G401 (cell line): ENCODE data around the gene SGCD. TPM values are rescaled to one million over a fixed set of nuclear protein-coding genes. Genes with fewer than 3 reads are reported as not detected.
"Not testable (repeated sequence)": the region's sequence is repeated elsewhere in the genome, so short reads cannot be mapped to it uniquely, and the experiment has no call there.

Source experiments
- DNase-seq: peaks from one replicate; pipeline ENCODE4 v3.0.0-alpha.2; 2015; ENCODE audit warnings: low spot score
- in situ Hi-C: cut with HindIII; loops from 2 replicates; pipeline ENCODE4 v1.10.0; 2016; ENCODE audit warnings: low sequenced_read_pairs, mixed read lengths
- total RNA-seq: library from RNA; depleted of rRNA; stranded (reverse); fragments of >200 nt; shearing (Covaris generic); gene quantifications from 2 replicates; pipeline ENCODE4 v1.2.3, GENCODE V29; 2014

SGCD gene
- total RNA-seq, 1 experiment from 2014 or later = not detected

DNA sequence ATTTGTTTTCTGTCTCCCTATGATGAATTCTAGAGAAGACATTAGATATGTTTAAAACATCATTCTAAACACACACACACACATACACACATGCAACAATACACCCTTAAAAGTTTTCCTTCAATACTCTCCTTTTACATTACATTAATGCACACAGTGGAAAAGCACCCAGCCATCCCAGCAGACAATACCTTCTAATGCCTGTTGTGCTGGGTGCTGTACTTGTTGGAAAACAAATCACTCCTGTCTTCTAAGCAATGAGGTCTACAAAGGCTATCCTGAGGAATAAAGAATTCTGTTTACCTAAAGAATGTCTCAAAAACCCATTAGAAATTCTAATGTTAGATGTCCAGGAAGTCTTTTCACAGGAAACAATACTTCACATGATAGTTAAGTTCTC lies 264.0 kb downstream of the SGCD start:
- DNase-seq = no peak
- in situ Hi-C loops = no loop called here

DNA sequence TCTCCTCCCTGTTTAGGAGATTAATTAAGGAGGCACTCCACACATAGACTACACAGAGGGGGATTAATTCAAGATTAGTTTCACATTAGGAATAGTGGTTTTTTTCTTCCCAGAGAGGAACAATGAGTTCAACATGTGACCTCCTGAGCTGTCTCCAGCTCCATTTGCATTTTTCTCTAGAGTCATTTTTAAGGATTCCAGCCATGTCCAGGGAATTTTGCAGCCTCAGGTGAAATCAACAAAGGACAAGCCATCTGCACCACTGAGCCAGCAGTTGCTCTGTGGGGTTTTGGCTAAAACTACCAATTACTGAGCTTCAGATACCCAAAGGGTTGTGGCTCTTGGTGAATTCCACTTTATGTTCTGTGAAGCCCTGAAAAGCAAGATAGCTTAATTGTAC lies 264.7 kb downstream of the SGCD start:
- no peak for DNase-seq
- in situ Hi-C loops = no loop called here

DNA sequence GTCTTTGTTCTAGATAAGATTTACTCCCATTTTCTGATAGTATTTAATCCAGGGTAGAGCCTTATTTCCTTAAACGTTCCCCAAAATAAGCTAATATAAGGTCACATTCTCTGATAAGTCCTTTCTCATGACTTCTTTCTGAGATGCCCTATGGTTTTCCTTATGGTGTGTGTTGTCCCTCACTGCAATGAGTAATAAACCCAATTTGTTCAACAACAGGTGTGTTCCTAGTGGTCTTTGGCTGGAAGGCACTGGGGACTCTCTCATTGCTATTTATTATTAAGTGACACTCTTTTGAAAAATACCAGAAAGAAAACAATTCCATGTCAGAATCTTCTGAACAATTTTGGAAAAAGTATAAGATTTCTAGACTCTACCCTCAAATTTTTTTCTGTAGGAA lies 266.6 kb downstream of the SGCD start:
- DNase-seq = no peak
- in situ Hi-C loops = no loop called here

DNA sequence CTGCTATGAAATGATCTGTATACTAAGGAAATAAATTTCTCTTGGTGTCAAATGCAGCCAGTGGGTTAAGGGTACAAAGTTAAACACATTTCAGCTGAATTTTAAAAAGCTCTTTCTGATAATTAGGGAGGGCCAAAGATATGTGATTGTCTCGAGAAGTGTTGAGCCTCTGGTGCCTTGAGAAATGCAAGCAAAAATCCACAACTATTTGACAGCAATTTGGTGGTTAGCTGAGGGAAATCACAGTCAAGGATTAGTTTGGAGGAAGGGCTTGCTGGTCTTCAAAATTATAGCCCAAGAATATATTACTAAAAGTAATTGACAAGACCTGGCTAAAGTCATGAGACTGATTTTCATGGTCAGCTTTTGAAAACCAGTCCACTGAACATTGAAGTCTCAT lies 267.4 kb downstream of the SGCD start:
- no peak for DNase-seq
- in situ Hi-C loops = no loop called here

DNA sequence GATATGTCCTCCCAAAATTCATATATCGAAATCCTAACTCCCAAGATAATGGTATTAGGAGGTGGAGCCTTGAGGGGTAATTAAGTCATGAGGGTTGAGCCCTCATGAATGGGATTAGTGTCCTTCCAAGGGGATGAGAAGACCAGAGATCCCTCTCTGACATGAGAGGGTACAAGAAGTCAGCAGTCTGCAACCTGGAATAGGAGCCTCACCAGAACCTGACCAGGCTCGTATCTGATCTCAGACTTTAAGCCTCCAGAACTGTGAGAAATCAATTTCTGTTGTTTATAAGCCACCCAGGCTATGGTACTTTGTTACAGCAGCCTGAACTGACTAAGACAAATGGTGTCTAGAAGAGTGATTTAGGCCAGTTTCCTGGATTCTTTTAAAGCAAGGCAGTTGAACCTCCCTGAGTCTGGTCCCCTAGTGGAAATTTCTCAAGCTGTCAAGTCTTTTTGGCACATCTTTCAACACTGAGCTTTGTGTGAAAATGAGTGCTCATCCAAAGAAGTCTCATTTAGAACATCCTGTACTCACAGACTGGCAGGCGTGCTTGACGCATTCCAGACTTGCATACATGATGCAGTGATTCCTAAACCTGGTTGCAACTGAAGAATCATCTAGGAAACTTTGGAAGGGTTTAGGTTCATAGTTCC lies 268.3 kb downstream of the SGCD start:
- in situ Hi-C loops = no loop called here

DNA sequence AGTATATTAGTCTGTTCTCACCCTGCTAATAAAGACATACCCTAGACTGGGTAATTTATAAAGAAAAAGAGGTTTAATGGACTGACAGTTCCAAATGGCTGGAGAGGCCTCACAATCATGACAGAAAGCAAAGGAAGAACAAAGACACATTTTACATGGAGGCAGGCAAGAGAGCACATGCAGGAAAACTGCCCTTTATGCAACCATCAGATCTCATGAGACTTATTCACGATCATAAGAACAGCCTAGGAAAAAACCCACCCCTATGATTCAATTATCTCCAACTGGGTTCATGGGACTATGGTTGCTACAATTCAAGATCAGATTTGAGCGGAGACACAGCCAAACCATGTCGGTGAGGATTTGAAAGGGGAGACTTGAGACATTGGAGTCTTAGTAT lies 270.3 kb downstream of the SGCD start:
- in situ Hi-C loops = no loop called here
- DNase-seq = no peak

More for the DNA sequence above, 268.3 kb downstream of the SGCD start:
- no peak for DNase-seq

DNA sequence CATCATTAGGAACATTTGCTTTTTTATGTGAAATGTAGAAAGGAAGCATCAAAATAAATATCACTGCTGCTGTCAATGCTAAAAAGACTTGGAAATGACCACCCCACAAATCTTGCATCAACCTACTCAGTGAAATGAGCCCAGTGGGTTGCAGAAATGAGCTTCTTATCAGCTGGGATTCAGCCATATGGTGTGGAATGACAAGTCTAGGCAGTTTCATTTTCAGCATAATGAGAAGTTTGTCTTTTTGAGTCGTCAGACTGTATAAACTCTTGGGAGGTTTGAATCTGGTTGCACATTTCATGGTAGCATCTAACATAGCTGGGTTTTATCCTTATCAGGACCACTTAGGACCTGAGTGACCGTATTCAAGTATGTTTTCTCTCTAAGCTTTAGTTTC lies 272.0 kb downstream of the SGCD start:
- in situ Hi-C loops = no loop called here
- no peak for DNase-seq

DNA sequence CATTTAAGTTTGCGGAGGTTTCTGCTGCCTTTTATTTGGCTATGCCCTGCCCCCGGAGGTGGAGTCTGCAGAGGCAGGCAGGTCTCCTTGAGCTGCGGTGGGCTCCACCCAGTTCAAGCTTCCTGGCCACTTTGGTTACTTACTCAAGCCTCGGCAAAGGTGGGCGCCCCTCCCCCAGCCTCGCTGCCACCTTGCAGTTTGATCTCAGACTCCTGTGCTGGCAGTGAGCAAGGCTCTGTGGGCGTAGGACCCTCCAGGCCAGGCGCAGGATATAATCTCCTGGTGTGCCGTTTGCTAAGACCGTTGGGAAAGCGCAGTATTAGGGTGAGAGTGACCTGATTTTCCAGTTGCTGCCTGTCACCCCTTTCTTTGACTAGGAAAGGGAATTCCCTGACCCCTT lies 283.6 kb downstream of the SGCD start:
- in situ Hi-C loops, DNase-seq: not testable (repeated sequence)

DNA sequence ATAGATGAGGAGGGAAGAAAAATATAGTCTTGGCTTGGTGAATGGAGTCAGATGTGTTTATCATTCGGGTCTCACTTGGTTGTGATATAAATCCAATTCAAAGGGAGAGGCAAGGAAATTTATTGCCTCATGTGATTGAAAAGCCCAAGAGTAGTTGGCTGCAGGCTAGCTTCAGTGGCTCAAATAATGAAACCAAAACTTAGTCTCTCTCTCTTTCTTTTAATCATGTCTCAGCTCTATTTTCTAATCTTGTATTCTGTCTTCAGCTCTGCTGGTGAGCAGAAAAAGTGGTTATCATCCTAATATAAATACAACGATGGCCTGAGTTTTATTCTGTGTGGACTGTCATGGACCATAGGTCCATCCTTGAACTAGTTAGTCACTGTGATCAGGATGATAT lies 288.9 kb downstream of the SGCD start:
- in situ Hi-C loops = no loop called here

DNA sequence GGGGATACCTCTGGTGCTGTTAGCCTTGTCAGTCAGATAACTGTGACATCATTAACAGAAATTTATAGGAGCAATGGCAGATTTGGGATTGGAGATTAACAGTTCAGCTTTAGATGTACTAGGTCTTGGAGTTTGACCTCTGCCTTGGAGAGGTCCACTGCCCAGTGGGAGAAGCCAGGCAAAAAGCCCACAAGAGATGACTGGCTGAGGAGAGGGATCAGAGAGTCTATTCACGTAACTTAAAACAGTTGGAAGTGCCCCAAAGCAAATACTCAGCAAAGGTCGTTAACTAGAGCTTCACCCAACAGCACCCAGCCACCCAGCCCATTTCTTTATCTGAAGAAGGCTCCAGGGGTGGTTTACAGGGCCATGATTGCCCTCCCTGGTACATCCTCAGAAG lies 290.5 kb downstream of the SGCD start:
- in situ Hi-C loops = no loop called here
- DNase-seq = no peak

More for the DNA sequence above, 288.9 kb downstream of the SGCD start:
- no peak for DNase-seq

DNA sequence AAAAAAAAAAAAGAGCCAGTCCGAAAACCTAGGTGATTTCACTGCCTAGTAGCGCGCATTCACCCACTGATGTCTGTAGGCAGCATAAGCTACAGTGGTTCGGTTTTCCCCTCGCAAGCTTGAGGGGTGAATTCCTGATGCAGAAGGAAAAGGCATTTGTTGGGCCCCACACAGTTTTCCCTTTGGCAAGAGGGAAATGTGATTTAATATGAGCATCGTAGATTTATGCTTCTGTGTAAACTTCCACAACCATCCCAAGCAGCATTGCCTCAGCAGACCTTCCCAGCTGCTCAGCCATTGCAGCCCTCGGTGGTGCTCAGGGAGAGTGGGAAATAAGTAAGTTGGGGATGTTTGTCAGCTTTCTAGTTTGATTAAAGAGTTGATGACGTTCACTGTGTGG lies 291.6 kb downstream of the SGCD start:
- DNase-seq = no peak
- in situ Hi-C loops = no loop called here

DNA sequence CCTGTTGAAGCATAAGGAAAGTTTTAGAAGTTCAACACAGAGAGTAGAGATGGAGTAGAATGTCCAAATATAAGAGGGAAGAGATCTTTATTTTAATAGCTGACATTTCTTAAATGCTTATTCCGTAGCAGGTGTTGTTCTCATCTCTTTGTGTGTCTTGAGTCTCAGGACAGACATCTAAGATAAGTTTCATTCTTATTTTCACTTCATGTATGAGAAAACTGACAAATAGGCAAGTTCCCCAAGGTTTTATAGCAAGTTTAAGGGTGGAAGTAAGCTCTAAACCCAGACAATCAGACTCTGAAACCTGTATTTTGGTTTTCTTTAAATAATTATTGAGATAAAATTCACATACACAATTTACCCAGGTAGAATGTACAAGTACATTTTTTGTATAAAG lies 294.8 kb downstream of the SGCD start:
- DNase-seq = no peak
- in situ Hi-C loops = no loop called here

DNA sequence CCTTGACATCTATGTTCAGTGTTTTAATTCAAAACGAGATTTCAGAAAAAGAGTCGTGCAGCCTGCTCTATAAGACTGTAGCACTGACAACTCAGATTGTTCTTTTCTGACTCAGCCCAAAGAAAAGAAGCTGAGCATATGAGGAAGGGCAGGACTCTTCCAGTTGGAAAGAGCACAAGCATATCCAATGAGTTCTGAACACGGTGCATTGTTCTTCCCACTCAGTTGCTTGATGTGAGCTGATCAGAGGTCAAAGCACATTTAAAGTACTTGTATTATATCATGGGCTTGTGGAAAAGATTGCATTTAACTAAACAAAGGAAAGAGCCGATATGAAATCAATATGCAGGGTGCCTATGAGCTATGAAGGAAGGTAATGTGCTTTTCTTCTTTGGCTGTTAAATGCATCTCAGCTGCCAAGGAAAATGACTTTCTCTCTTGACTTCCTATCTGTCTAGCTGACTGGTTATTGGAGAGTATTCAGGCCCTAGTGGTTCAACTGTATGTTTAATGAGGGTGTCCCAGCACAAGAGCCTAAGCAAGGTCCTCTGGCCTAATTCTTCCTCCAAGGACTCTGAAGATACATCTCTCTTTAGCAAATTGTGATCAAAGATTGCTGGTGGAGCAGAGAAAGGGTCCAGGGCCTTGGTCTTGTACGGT lies 296.5 kb downstream of the SGCD start:
- in situ Hi-C loops = no loop called here

DNA sequence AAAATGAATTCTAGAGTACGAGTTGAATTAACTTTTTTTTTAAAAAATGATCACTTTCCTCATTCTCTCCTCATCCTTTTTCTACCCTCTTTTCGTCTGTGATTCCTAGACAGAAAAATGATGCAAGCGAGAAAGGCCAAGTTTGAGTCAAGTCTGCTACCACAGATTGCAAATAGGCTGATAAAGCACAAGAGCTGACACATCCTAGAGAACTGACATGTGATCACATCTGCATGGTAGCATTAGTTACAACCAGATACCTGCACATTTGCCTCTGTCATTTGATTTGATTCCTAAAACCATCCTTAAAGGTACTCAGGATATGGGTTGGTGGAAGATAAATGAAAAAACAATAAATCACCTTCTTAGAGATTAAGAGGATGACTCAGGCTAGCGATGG lies 297.7 kb downstream of the SGCD start:
- in situ Hi-C loops = no loop called here
- DNase-seq = no peak

More for the DNA sequence above, 296.5 kb downstream of the SGCD start:
- DNase-seq = peak; percentile 1

DNA sequence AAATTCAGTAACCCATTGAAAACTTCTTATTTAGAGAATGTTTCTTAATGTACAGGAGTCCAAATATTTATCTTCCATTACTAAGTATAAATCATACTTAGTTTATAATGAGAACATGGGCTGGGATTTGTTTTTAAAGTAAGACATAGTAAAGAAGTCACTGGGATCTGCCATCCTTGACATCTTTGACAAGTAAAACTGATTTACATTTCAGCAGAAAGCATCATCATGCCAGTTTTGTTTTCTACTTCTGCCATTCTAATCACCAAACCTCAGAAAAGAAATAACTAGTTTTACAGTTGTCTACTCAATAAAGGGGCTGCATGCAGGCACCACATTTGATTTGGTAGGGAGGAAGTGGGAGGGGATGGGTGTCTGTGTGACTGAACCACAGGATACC lies 301.5 kb downstream of the SGCD start:
- in situ Hi-C loops = no loop called here
- DNase-seq = no peak

DNA sequence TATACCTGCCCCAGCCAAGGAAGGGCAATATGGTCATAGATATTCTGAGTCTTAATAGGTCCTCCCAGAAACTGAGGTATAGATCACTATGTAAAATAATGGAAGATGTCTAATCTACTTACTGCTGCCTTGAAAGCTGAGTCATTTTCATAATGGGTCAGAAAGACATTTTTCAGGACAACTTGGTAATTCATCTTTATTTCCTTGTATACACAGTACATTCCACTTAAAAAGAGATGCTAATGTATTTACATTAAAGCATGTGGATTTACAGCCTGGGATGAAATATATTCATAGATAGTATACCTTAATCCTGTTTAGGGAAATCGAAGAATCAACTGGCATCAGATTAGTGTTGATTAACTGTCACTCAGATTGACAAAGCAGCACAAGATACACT lies 304.0 kb downstream of the SGCD start:
- in situ Hi-C loops = no loop called here
- no peak for DNase-seq

DNA sequence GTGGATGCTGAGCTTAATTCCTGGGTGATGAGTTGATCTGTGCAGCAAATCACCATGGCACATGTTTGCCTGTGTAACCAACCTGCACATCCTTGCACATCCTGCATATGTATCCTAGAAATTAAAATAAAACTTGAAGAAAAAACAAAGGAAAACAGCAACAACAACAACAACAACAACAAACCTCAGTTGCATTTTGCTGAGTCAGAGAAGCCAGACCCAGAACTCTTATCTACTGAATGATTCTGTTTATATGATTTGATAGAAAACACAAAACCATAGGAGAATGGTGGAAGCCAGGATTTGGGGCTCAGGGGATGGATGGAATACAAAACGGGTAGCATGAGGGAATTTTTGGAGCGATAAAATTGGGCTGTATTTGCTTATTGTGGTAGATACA lies 307.3 kb downstream of the SGCD start:
- in situ Hi-C loops = no loop called here
- no peak for DNase-seq

DNA sequence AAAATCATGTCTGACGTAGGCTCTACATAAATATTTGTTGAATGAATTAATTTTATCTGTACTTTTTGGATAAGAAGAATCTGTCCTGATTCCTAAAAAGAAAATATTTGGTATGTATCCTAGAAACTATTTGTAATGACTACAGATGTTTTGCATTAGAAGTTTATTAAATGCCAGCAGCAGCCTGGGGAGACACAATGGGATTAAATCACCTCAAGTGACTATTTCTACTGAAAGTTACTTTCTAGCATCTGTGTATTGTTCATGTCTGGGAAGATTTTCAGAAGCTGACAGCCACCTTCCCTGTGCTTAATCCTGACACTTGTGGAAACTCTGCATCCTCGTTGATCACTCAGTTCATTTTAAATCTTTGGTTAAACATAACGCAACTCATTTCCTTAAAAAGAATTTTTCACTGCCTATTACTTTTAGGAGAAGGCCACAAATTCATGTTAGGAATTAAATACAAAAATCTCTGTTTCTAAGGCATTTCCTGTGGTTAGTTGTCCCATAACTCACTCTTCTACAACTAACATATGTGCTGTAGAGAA lies 313.8 kb downstream of the SGCD start:
- in situ Hi-C loops = no loop called here

DNA sequence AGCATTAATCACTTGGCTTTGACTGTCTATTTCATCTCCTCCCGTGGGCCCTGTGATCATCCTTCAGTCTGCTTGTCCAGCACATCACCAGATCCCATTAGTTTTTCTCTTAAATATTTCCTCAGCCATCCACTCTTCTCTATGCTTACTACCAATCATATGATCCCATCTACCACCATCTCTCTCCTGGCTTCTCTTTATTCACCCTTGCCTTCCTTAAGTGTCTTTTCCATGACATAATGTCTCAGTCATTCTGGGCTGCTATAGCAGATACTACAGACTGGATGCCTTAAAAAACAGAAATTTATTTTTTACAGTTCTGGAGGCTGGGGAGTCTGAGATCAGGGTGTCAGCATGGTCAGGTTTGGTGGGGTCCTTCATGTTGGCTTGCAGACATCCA lies 314.7 kb downstream of the SGCD start:
- in situ Hi-C loops = no loop called here
- DNase-seq = no peak

More for the DNA sequence above, 313.8 kb downstream of the SGCD start:
- DNase-seq = no peak

DNA sequence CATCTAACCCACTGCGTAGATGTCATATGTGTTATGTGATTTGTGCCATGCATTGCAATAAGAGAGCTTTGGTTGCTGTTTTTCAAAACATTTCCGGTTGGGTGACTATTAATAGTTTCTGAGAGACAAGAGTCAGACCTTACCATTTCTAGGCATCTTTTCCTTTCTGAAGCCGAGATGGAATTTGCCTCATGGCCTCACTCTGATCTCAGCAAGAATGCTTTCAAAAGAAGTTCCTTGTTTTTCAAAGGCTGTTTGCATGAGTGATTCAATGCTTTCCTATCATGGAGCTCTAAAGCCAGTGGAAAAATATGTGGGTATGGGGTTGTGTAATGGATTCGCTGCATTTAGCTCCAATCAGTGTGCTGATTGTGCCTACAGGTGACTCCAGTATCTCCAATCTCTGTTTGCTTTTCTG lies 320.1 kb downstream of the SGCD start:
- in situ Hi-C loops = no loop called here
- no peak for DNase-seq

DNA sequence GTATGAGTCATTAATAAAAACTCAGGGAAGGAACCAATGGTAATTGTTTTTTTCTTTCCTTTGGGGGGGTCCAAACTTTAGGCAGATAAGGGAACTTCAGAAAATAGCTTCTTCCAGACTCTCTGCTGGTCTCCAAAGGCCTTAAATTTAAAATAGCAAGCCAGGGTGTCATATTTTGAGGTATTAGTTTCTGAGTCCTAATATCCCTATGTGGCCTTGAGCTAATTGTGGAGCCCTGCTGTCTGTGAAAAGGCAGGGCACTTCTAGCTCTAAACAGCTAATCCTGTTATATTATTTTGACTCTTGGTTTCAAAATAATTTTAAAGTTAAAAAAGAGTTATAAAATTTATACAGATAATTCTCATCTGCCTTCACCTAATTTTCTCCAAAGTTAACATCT lies 327.5 kb downstream of the SGCD start:
- in situ Hi-C loops = no loop called here
- no peak for DNase-seq
